Neural crest cell (in vitro differentiated cells): ENCODE results near the gene SMPX. TPM values are rescaled to one million over a fixed set of nuclear protein-coding genes. Genes with fewer than 3 reads are reported as not detected.

Experiments
- DNase-seq: peaks from one replicate; pipeline ENCODE4 v3.0.0; 2021; ENCODE audit warnings: low read depth, mixed read lengths, low spot score
- H3K27ac Mint-ChIP-seq: one replicate; pipeline ENCODE4 v1.8.0; 2021; ENCODE audit warnings: mild to moderate bottlenecking, mixed read lengths; ENCODE audit not compliant: unreplicated experiment
- H3K27me3 Mint-ChIP-seq: 2 replicates; pipeline ENCODE4 v1.8.0; 2021; ENCODE audit warnings: low read depth, mild to moderate bottlenecking, mixed read lengths
- H3K36me3 Mint-ChIP-seq: 2 replicates; pipeline ENCODE4 v1.8.0; 2021; ENCODE audit warnings: low read depth, mild to moderate bottlenecking, mixed read lengths
- H3K4me1 Mint-ChIP-seq: 2 replicates; pipeline ENCODE4 v1.8.0; 2021; ENCODE audit warnings: mixed read lengths
- H3K4me3 Mint-ChIP-seq: one replicate; pipeline ENCODE4 v1.8.0; 2021; ENCODE audit warnings: mild to moderate bottlenecking, mixed read lengths
- H3K9me3 Mint-ChIP-seq: 2 replicates; pipeline ENCODE4 v1.8.0; 2021; ENCODE audit warnings: mixed read lengths
- long read RNA-seq: library from polyadenylated mRNA; unstranded; transcript quantifications from one replicate; pipeline ENCODE4 v2.0.0, GENCODE V29; 2020
- total RNA-seq: library from RNA; stranded (reverse); gene quantifications from 2 replicates; pipeline ENCODE4 v1.2.1, GENCODE V29; 2021
- TF ChIP-seq, protein P1 (sequence below): fragments of 200-600 bp; sonication (generic); conservative IDR thresholded peaks from 2 replicates; pipeline ENCODE4 v1.5.0; 2021; ENCODE audit warnings: antibody characterized with exemption, mild to moderate bottlenecking

Gene SMPX
- 0.51 TPM in 1 of 2 replicates, not detected in the other for total RNA-seq
- long read RNA-seq: 0 reads

DNA sequence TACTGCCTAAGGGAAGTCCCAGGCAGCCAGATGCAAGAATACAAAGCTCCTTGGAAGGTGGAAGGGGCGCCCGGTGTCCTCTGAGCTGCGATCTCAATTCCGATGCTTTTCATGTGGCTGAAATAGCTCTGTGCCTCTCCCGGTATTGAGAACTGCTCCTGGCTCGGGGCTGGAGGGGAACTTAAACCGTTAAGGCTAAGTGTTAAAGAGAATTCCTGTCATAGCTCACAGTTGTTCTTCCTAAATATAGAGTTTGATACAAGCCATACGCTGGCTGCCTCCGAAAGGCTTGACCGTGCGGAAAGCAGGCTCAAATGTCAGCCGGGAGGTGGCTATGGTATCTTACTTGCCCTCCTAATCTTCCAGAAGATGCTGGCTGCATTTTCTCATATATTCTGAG lies at the start of gene SMPX:
Gene SMPX (minus strand): TSS at position 157 of the 400 bp plus-strand sequence. CDS start 3,826 bp downstream, outside the sequence.
- TF ChIP-seq, protein P1, sequence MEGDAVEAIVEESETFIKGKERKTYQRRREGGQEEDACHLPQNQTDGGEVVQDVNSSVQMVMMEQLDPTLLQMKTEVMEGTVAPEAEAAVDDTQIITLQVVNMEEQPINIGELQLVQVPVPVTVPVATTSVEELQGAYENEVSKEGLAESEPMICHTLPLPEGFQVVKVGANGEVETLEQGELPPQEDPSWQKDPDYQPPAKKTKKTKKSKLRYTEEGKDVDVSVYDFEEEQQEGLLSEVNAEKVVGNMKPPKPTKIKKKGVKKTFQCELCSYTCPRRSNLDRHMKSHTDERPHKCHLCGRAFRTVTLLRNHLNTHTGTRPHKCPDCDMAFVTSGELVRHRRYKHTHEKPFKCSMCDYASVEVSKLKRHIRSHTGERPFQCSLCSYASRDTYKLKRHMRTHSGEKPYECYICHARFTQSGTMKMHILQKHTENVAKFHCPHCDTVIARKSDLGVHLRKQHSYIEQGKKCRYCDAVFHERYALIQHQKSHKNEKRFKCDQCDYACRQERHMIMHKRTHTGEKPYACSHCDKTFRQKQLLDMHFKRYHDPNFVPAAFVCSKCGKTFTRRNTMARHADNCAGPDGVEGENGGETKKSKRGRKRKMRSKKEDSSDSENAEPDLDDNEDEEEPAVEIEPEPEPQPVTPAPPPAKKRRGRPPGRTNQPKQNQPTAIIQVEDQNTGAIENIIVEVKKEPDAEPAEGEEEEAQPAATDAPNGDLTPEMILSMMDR: no peak
- Mint-ChIP-seq H3K27ac (no peak within 1 kb of the TSS), H3K36me3 (peaks cover 3% of the 10 kb centered on the region), H3K27me3 (no peaks in the 10 kb centered on the region), H3K9me3 (peaks cover 3% of the 10 kb centered on the region), H3K4me3 (no peak within 1 kb of the TSS), H3K4me1 (peaks cover 36% of the 10 kb centered on the region)
- DNase-seq: no peak

DNA sequence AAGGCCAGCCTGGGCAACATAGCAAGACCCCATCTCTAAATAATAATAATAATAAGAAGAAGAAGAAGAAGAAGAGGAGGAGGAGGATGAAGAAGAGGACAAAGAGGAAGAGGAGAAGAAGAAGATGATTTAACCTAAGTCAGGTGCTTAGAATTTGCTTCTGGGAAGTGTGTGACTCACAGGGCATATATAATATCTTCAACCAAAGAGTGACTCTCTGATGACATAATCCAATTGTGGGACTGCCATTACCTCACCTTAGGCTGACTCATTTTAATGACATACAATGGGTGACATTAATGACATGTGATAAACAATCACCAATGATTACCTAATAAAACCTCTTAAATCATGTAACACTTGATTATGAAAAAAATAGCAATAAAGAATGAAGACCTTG lies 48.8 kb upstream of the SMPX start:
- no peaks in the 10 kb centered on the region for H3K36me3 Mint-ChIP-seq
- no peak overlapping the region for H3K4me3 Mint-ChIP-seq
- peaks cover 6% of the 10 kb centered on the region for H3K9me3 Mint-ChIP-seq
- no peaks in the 10 kb centered on the region for H3K27me3 Mint-ChIP-seq
- no peak for DNase-seq
- no peak overlapping the region for H3K27ac Mint-ChIP-seq
- TF ChIP-seq, protein P1: no peak
- H3K4me1 Mint-ChIP-seq: peaks cover 6% of the 10 kb centered on the region

DNA sequence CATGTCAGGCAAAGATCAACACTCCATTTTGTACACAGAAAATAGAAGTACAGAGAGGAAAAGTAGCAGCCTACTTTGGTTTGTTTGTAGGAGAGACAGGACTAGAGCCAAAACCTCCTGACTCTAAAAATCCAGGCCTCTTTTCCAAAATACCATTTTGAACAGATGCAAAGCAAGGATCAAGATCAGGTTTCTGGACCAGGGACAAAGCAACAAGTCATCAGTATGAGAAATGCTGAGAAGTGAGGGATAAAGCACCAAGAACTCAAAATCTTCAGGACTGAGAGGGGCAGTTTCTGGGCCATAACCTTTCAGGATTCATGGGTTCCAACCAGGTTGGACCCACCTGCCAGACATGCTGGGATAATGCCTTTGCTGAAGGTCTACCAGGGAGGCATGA lies 44.9 kb upstream of the SMPX start:
- TF ChIP-seq, protein P1: no peak
- H3K36me3 Mint-ChIP-seq: no peaks in the 10 kb centered on the region
- no peak overlapping the region for H3K4me3 Mint-ChIP-seq
- H3K4me1 Mint-ChIP-seq: peaks cover 8% of the 10 kb centered on the region
- H3K27me3 Mint-ChIP-seq: no peaks in the 10 kb centered on the region
- no peak for DNase-seq
- no peaks in the 10 kb centered on the region for H3K9me3 Mint-ChIP-seq
- H3K27ac Mint-ChIP-seq: peak overlapping the region; percentile 72

DNA sequence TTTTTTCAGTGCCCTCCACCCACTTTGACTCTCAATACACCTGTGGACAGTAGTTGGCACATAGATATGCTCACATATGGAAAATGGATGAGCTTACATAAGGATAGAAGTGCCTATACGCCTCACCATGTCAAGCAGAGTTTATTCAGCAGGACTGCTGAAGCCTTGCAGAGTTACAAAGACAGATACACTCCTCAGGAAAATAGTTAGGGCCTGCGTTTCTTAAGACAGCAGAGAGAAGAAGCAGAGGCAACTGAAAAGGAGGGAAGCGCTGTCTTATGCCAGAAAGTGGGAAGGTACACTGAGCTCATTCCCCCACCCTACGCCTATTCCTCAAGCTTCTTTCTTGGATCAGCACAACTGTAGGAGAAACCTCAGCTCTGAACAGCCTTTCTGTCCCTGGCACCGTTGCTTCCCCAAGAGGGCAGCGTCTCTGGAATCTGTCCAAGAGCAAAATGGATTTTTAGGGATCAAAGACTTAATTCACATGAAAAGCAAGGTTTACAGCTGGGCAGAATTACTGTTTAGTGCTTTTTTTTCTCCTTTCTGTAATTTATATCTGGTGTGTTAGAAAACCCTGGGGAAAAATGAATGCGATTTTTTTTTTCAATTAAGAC lies 44.2 kb upstream of the SMPX start:
- peaks cover 5% of the 10 kb centered on the region for H3K4me1 Mint-ChIP-seq
- TF ChIP-seq, protein P1: no peak
- H3K9me3 Mint-ChIP-seq: no peaks in the 10 kb centered on the region
- no peaks in the 10 kb centered on the region for H3K36me3 Mint-ChIP-seq
- no peak overlapping the region for H3K27ac Mint-ChIP-seq
- no peak overlapping the region for H3K4me3 Mint-ChIP-seq
- H3K27me3 Mint-ChIP-seq: no peaks in the 10 kb centered on the region
- no peak for DNase-seq

DNA sequence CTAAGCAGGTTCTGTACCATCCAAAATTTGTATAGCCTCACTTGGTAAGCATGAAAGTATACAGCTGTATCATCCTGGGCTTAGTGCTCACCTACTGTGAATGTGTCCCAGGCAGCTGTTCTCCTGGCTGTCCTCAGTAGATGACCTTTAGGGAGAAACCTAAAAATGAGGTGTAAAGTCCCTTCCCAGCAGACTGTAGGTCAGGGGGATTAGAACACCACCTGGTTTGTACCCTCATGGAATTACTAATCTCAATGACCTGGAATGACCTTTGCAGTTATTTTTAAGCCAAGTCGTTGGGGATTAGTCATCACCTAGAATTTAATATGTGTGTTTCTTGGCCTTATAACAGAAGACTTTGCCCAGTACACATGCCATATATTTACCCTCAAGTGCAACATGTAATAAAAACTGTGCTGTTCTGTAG lies 42.4 kb upstream of the SMPX start:
- no peak for DNase-seq
- no peaks in the 10 kb centered on the region for H3K27me3 Mint-ChIP-seq
- H3K9me3 Mint-ChIP-seq: no peaks in the 10 kb centered on the region
- no peak overlapping the region for H3K4me3 Mint-ChIP-seq
- peaks cover 5% of the 10 kb centered on the region for H3K4me1 Mint-ChIP-seq
- TF ChIP-seq, protein P1: no peak
- H3K36me3 Mint-ChIP-seq: no peaks in the 10 kb centered on the region
- H3K27ac Mint-ChIP-seq: no peak overlapping the region
